ENCODE results near the gene PSMD13.

GRCh38 chr11:206002-206384, 30.8 kb upstream of the PSMD13 start:
- TF ChIP-seq POLR2A (IDR thresholded peaks at IDR 0.05; ENCODE audit: low read depth, low read length) (no peak), TAF1 (IDR thresholded peaks at IDR 0.05; ENCODE audit: borderline replicate concordance, low read depth, low read length) (no peak)

Data from GM12892 (cell line).